Measurements from ENCODE around the gene PPM1H. TPM values are rescaled to one million over a fixed set of nuclear protein-coding genes. Genes with fewer than 3 reads are reported as not detected.
"Not testable (repeated sequence)": the region's sequence is repeated elsewhere in the genome, so short reads cannot be mapped to it uniquely, and the experiment has no call there.

Gene PPM1H
- total RNA-seq, 1 donor from 2014 or later: 0.85 TPM

- DNase-seq (ENCODE audit: low spot score in 2 of 2): no peak
- no peaks in the 10 kb centered on the region for H3K36me3 ChIP-seq
- no peak for TF ChIP-seq CTCF (IDR thresholded peaks at IDR 0.05)
Measured at GRCh38 chr12:62882696-62883095, 52.3 kb downstream of the PPM1H start.

GRCh38 chr12:62882140-62882539 is 52.8 kb downstream of the PPM1H start:
- Histone ChIP-seq H3K27ac (no peak overlapping the region), H3K9me3 (no peaks in the 10 kb centered on the region), H3K4me1 (no peaks in the 10 kb centered on the region), H3K36me3 (no peaks in the 10 kb centered on the region), H3K4me3 (no peak overlapping the region), H3K27me3 (no peaks in the 10 kb centered on the region)
- DNase-seq (ENCODE audit: low spot score in 2 of 2): no peak
- intact Hi-C loops (cut with DNase I): no loop called here
- no peak for TF ChIP-seq CTCF (IDR thresholded peaks at IDR 0.05)

More at GRCh38 chr12:62882696-62883095, 52.3 kb downstream of the PPM1H start:
- H3K27ac ChIP-seq: no peak overlapping the region
- no peaks in the 10 kb centered on the region for H3K27me3 ChIP-seq
- H3K4me3 ChIP-seq: no peak overlapping the region
- intact Hi-C loops (cut with DNase I): no loop called here
- H3K9me3 ChIP-seq: no peaks in the 10 kb centered on the region
- H3K4me1 ChIP-seq: no peaks in the 10 kb centered on the region

DNA sequence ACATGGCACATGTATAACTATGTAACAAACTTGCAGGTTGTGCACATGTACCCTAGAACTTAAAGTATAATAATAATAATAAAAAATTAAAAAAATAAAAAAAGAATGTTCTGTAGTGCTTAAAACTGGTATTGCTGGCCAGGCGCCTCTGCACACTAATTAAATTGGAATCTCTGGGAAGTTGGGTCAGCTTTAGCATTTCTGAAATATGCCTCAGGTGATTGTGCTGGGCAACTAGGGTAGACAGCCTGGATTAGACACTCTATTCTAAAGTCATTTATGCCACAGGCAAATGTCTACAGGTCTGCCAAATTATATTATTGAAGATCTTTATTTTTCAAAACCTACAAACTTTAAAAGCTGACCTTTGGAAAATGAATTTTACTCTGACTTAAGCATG is 55.3 kb downstream of the PPM1H start:
- no peaks in the 10 kb centered on the region for H3K27me3 ChIP-seq
- no peaks in the 10 kb centered on the region for H3K4me1 ChIP-seq
- no peaks in the 10 kb centered on the region for H3K36me3 ChIP-seq
- H3K9me3 ChIP-seq: no peaks in the 10 kb centered on the region
- no peak for TF ChIP-seq CTCF (IDR thresholded peaks at IDR 0.05)
- no peak overlapping the region for H3K27ac ChIP-seq
- intact Hi-C loops (cut with DNase I): no loop called here
- H3K4me3 ChIP-seq: no peak overlapping the region
- no peak for DNase-seq (ENCODE audit: low spot score in 2 of 2)

- H3K36me3 ChIP-seq; H3K4me1 ChIP-seq; H3K27ac ChIP-seq; H3K4me3 ChIP-seq; H3K9me3 ChIP-seq; intact Hi-C loops (cut with DNase I); H3K27me3 ChIP-seq; DNase-seq (ENCODE audit: low spot score in 2 of 2): not testable (repeated sequence)
Measured at GRCh38 chr12:62879228-62879627, 55.7 kb downstream of the PPM1H start.

- TF ChIP-seq CTCF (IDR thresholded peaks at IDR 0.05): no peak
- DNase-seq (ENCODE audit: low spot score in 2 of 2): no peak
- no peak overlapping the region for H3K4me3 ChIP-seq
- no peaks in the 10 kb centered on the region for H3K36me3 ChIP-seq
- H3K9me3 ChIP-seq: no peaks in the 10 kb centered on the region
- intact Hi-C loops (cut with DNase I): no loop called here
- no peaks in the 10 kb centered on the region for H3K4me1 ChIP-seq
- H3K27ac ChIP-seq: no peak overlapping the region
- H3K27me3 ChIP-seq: no peaks in the 10 kb centered on the region
Measured at GRCh38 chr12:62878211-62878610, 56.7 kb downstream of the PPM1H start.

DNA sequence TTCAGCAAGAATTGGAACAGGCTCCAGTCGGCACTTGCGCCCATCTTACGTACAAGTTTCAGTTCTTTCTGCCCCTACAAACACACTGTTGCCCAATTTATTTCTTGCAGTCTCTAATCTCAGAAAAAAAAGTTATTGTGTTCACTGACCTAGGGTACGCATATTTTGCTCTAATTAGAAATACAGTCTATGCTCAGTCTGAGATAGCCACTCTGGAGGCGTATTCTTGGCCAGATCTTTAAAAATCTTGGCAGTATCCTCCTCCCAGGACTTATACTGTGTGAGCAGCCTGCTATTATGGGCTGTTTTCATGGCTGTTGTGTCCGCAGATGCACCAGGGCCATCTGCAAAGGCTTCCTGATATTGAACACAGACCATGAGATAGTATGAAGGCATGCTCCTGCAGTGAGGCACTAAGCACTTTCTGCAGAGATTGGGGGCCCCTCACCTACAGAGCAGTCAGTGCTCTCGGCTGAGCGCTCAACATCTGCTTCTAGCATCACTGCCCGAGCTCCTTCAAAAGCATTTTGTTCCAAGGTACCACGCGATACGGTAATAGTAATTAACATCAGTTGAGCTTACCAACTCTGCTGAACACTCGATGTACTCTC is 57.9 kb downstream of the PPM1H start:
- no peak for DNase-seq (ENCODE audit: low spot score in 2 of 2)
- H3K4me1 ChIP-seq: no peaks in the 10 kb centered on the region
- no peaks in the 10 kb centered on the region for H3K27me3 ChIP-seq
- TF ChIP-seq CTCF (IDR thresholded peaks at IDR 0.05): no peak
- H3K36me3 ChIP-seq: no peaks in the 10 kb centered on the region
- peak overlapping the region in 1 of 2 donors; percentile 43 for H3K4me3 ChIP-seq
- intact Hi-C loops (cut with DNase I): no loop called here
- no peak overlapping the region for H3K27ac ChIP-seq
- no peaks in the 10 kb centered on the region for H3K9me3 ChIP-seq
